DND-41 (cell line): ENCODE measurements around the gene TOP3B.

Experiments
- CTCF ChIP-seq: IDR thresholded peaks from 2 replicates; pipeline ENCODE4 v1.5.1; 2012; ENCODE audit warnings: borderline replicate concordance, low read length, moderate library complexity, mild to moderate bottlenecking; ENCODE audit not compliant: poor library complexity, severe bottlenecking; ENCODE audit errors: extremely low read depth
- EZH2 ChIP-seq: IDR thresholded peaks from 3 replicates; pipeline ENCODE4 v1.6.1; 2012; ENCODE audit warnings: borderline replicate concordance, low read depth, mild to moderate bottlenecking, moderate library complexity, low read length, inconsistent platforms; ENCODE audit not compliant: severe bottlenecking

DNA sequence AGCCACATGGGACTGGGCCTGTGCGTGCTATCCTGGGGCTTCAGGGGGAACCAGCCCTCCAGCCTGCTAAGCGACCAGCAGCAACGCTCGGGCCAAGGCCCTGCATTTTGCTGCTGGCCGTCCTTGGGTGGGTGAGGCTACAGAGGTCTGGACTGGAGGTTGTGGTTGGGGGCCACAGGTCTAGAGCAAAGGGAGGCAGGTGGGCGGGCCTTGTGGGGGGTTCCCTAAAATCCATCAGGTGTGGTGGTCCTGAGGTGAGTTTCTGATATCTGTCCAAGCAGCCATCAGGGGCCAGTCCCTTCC is 64.7 kb downstream of the TOP3B start:
- no peak for TF ChIP-seq CTCF
- no peak for TF ChIP-seq EZH2
